HEK293 (cell line): ENCODE results near the gene TBCA.

Experiments used
- CTCF ChIP-seq: fragments of 450-650 bp; formaldehyde crosslinking; IDR thresholded peaks from 2 replicates; pipeline ENCODE4 v1.5.1; 2016; ENCODE audit warnings: missing biosample characterization, missing genetic modification characterization
- SP2 ChIP-seq: fragments of 450-650 bp; formaldehyde crosslinking; IDR thresholded peaks from 2 replicates; pipeline ENCODE4 v1.5.1; 2016; ENCODE audit warnings: missing biosample characterization, missing genetic modification characterization
- SP7 ChIP-seq: fragments of 450-650 bp; formaldehyde crosslinking; IDR thresholded peaks from 2 replicates; pipeline ENCODE4 v1.5.1; 2016; ENCODE audit warnings: missing biosample characterization, missing genetic modification characterization
- ZFP37 ChIP-seq: fragments of 450-650 bp; formaldehyde crosslinking; IDR thresholded peaks from 2 replicates; pipeline ENCODE4 v1.5.1; 2016; ENCODE audit warnings: missing biosample characterization, missing genetic modification characterization
- ZNF114 ChIP-seq: fragments of 450-650 bp; formaldehyde crosslinking; IDR thresholded peaks from 2 replicates; pipeline ENCODE4 v1.5.0; 2017; ENCODE audit warnings: missing biosample characterization, missing genetic modification characterization
- ZNF121 ChIP-seq: fragments of 450-650 bp; formaldehyde crosslinking; IDR thresholded peaks from 2 replicates; pipeline ENCODE4 v1.5.1; 2016; ENCODE audit warnings: missing biosample characterization, missing genetic modification characterization
- ZNF174 ChIP-seq: fragments of 450-650 bp; formaldehyde crosslinking; IDR thresholded peaks from 2 replicates; pipeline ENCODE4 v1.5.0; 2017; ENCODE audit warnings: missing biosample characterization, mild to moderate bottlenecking, missing genetic modification characterization
- ZNF274 ChIP-seq, 2 experiments: fragments of 200-500 bp in 1 of 2; fragments of 450-650 bp in 1 of 2; sonication (Bioruptor generic) in 1 of 2; formaldehyde crosslinking in 1 of 2; IDR thresholded peaks; 2 replicates each; pipeline versions ENCODE4 v1.5.1 to v1.6.1; 2014 to 2016; ENCODE audit warnings: borderline replicate concordance in 1 of 2, inconsistent platforms in 1 of 2, low read length in 1 of 2, missing biosample characterization in 1 of 2, missing genetic modification characterization in 1 of 2
- ZNF623 ChIP-seq: fragments of 450-650 bp; formaldehyde crosslinking; IDR thresholded peaks from 2 replicates; pipeline ENCODE4 v1.5.1; 2016; ENCODE audit warnings: missing biosample characterization, missing genetic modification characterization

GRCh38 chr5:77791356-77791755 lies 15.2 kb upstream of the TBCA start:
- TF ChIP-seq ZNF174 (no peak), CTCF (tag by site-specific recombination) (no peak), SP7 (tag by site-specific recombination) (no peak), ZNF114 (tag by site-specific recombination) (no peak), ZFP37 (tag by site-specific recombination) (no peak), SP2 (no peak), ZNF623 (no peak), ZNF274 (IDR thresholded peaks at IDR 0.05; ENCODE audit: low read length) (no peak), ZNF274 (tag by site-specific recombination; IDR thresholded peaks at IDR 0.05; ENCODE audit: borderline replicate concordance) (no peak), ZNF121 (tag by site-specific recombination) (no peak)
